Fibroblast of peridontal ligament (primary cell): Measurements from ENCODE around the gene MAPK4.

Source experiments
- DNase-seq: peaks from one replicate; pipeline ENCODE4 v3.0.0-alpha.2; 2010; ENCODE audit errors: extremely low read depth

Gene MAPK4

GRCh38 chr18:50623694-50624352 is 63.9 kb downstream of the MAPK4 start:
- DNase-seq, result no peak

DNA sequence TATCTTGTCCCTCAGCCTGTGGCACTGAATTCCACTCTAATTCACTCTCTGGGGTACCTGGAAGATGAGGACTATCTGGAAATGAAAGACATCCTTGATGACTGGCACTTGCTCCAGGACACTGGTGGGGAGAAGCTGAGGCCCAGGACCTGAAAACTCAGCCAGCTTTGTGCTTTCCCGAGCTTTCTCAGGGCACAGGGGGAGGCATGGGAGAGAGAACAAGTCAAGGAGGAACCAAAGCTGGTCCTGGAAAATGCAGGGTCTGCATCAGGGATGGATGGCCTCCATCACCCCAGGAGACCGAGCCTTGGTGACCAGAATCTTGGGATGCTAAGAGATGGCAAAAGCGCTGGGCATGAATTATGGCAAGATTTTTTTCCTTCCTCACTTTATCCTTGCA is 65.1 kb downstream of the MAPK4 start:
- DNase-seq, result no peak

GRCh38 chr18:50626317-50626716 is 66.4 kb downstream of the MAPK4 start:
- DNase-seq, result no peak

GRCh38 chr18:50627594-50628532 is 68.0 kb downstream of the MAPK4 start:
- DNase-seq, result no peak

GRCh38 chr18:50628533-50628905 is 68.6 kb downstream of the MAPK4 start:
- no peak for DNase-seq

GRCh38 chr18:50629148-50629631 is 69.3 kb downstream of the MAPK4 start:
- DNase-seq, result no peak

- DNase-seq, result no peak
These were observed 71.0 kb downstream of the MAPK4 start for GRCh38 chr18:50630895-50631294.

DNA sequence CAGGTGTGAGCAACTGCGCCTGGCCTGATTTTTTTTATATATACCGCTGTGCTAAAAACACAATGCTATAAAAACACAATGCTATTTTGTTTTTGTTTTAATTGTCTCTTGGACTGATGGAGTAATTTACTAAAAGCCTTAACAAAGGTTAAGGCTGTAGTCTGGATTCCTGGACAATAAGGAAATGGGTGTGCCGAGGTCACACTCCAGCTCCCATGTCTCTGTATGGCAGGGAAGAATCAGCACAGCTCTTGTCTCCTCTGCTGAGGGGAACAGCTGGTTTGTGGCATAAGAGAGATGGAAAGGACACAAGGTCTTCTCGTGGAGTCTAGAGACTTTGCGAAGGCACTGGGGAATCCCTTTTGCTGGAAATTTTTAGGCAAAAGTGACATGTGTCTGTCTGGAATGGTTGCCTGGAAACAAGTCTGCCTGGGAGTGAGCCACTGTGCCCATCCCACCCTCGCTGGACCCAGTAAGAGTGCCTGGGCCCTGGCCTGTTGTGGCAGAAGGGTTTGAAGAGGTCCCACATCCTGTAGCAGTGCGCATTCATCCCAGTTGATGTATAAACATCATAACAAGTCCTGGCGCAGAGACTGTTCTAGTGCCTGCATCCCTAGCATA is 73.1 kb downstream of the MAPK4 start:
- no peak for DNase-seq

DNA sequence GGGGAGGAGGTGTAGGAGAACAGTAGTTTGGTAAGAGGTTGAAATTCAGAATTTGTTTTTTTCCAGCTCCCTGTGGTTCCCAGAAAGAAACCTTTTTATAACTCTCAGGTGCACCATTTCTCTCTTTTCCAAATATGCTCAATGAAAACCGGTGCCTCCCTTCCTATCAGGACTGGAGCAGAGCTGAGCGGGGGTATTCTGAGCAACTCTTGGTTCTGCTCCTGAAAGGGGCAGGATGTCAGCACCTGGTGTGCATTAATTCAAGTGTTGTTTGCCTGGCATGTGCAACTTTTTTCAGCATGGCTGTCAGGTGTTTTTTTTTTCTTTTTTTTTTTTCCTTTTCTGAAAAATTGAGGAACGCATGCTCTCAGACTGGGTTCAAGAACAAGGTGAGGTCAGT is 74.1 kb downstream of the MAPK4 start:
- DNase-seq, result no peak

DNA sequence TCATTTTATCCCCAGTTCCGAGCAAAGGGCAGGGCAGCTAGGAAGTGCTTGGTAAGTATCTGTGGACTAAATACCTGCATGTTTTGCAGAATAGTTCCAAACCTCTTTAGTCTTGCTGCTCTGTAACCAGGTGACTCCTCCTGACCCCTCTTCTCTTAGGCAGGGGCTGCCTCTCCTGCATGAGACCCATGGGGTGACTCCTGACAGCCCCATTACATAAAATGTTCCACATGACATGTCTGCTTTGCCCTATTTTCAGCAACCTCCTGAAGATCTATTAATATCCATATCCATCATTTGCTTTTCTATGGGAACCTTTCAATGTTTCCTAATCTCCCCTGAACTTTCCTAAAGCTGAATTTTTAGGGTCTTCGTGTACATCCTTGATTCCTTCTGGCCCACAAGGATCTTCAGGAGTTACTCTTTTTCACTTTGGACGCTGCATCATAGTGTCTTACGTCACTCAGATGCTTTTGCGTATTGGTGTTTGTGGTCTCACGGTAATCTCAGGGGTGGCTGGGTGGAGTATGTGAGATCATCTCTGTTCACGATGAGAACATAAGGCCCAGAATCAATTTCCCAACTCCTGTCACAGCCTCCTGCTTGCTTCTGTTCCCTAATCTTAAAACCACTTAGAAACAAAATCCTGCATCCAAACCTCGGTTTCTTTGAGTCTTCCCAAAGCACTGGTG is 76.6 kb downstream of the MAPK4 start:
- no peak for DNase-seq

GRCh38 chr18:50638016-50638883 is 78.4 kb downstream of the MAPK4 start:
- DNase-seq, result no peak

GRCh38 chr18:50638884-50639420 is 79.1 kb downstream of the MAPK4 start:
- no peak for DNase-seq

DNA sequence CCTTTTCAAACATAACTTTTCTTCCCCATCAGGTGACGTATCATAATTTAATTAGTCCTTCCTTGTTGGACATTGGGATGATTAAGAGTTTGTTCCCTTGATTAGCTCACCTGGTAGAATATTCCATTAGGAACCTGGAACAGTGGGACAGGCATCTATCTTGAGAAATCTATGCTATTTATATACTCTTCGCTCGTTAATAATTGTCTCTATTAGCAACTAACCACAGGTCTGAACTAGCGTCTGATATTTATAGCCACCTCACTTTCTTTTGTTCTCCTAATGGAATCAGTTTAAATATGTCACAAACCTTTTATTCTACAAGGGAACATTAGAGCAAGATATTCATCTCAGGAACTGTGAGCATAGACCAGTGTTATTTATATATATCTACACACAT is 79.8 kb downstream of the MAPK4 start:
- no peak for DNase-seq

DNA sequence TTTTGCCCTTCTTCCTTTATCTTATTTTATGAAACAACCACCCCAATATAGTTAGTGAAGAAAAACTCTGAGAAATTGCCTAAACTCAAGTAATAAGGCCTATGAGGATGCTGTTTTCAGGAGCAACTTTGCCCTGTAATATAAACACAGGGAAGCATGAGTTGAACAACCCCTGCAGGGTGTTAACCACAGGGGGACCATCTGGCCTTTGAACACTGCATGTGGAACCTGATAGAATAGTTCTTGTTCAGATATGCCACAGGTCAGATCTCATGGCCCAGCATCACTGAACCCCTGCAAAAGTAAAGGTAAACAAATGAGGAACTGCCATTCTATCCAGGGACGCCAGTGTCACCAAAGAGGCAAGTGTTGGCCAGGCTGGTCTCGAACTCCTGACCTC is 82.6 kb downstream of the MAPK4 start:
- DNase-seq, result no peak

GRCh38 chr18:50644146-50644545 is 84.3 kb downstream of the MAPK4 start:
- no peak for DNase-seq

GRCh38 chr18:50644807-50645206 is 84.9 kb downstream of the MAPK4 start:
- no peak for DNase-seq

DNA sequence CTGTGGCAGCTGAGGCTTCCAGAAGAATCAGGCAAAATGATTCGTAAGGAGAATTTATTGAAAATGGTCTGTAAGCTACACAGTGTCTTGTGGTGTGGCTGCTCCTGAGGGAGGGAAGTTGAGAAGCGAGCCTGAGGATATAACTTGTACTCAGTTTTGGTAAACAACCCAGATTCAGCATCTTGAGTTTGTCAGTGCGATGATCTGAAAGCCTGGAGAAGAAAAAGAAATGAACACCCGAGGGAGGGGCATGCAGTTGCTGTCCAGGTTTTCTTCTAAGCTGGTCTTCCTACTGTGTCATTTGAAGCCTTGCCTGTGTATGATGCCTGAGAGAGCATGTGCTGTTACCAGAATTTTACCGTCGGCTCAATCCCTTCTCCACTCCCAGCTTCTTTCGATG is 87.3 kb downstream of the MAPK4 start:
- DNase-seq, result no peak

DNA sequence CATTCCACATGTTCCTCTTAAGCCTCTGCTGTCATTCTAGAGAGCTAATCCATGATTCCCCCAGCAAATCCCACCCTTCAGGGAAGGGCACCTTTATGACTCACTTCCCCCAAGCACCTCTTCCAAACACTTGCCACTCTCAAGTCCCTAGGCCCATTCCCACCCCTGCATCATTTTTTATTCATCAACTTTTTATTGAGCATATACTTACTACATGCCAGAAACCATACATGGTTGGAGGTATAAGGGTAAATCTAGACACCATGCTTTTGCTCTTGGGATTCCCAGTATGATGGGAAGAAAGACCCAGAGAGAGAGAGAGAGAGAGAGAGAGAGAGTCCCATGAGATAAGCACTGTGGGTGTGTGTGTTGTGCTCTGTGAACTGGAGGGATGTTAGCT is 87.9 kb downstream of the MAPK4 start:
- DNase-seq, result no peak

GRCh38 chr18:50649821-50650220 is 89.9 kb downstream of the MAPK4 start:
- DNase-seq, result no peak

- DNase-seq, result no peak
These were observed 91.4 kb downstream of the MAPK4 start for GRCh38 chr18:50651334-50651733.
